GM12878 (cell line): Measurements from ENCODE around the gene ENO2.
"Not testable (repeated sequence)": the region's sequence is repeated elsewhere in the genome, so short reads cannot be mapped to it uniquely, and the experiment has no call there.

Source experiments
- CTCF ChIP-seq, 3 experiments: IDR thresholded peaks in 2 of 3; conservative IDR thresholded peaks in 1 of 3; 2 replicates each; pipeline ENCODE4 v1.5.1; 2011; ENCODE audit warnings: low read depth in 3 of 3, low read length in 3 of 3, mild to moderate bottlenecking in 3 of 3, control low read depth in 2 of 3, moderate library complexity in 2 of 3, inconsistent platforms in 1 of 3, mixed read lengths in 1 of 3; ENCODE audit not compliant: control insufficient read depth in 2 of 3, insufficient read depth in 1 of 3; ENCODE audit errors: extremely low read depth in 1 of 3
- ELK1 ChIP-seq: IDR thresholded peaks from 2 replicates; pipeline ENCODE4 v1.6.1; 2012; ENCODE audit warnings: low read depth, low read length, improper control_type of control experiment
- HDAC2 ChIP-seq: fragments of 200-600 bp; sonication (generic); IDR thresholded peaks from 2 replicates; pipeline ENCODE4 v1.6.1; 2017
- JUND ChIP-seq: IDR thresholded peaks from 2 replicates; pipeline ENCODE4 v1.6.1; 2012; ENCODE audit warnings: low read depth, mild to moderate bottlenecking, low read length, improper control_type of control experiment, moderate library complexity
- PKNOX1 ChIP-seq: fragments of 450-650 bp; IDR thresholded peaks from 2 replicates; pipeline ENCODE4 v1.6.1; 2016; ENCODE audit warnings: mild to moderate bottlenecking
- POLR2A ChIP-seq: IDR thresholded peaks from 2 replicates; pipeline ENCODE4 v1.6.1; 2011; ENCODE audit warnings: low read depth, mild to moderate bottlenecking, low read length
- SMC3 ChIP-seq: IDR thresholded peaks from 2 replicates; pipeline ENCODE4 v1.6.1; 2011; ENCODE audit warnings: low read length, improper control_type of control experiment, borderline replicate concordance
- ZBTB33 ChIP-seq: fragments of 450-650 bp; IDR thresholded peaks from 2 replicates; pipeline ENCODE4 v1.6.1; 2017; ENCODE audit warnings: mild to moderate bottlenecking

- TF ChIP-seq POLR2A; ELK1; SMC3; ZBTB33; PKNOX1; JUND; HDAC2; CTCF (IDR thresholded peaks at IDR 0.05 in 2 of 3, conservative IDR thresholded peaks at IDR 0.05 in 1 of 3; ENCODE audit: control insufficient read depth in 2 of 3, extremely low read depth in 1 of 3, insufficient read depth in 1 of 3, low read depth in 3 of 3, low read length in 3 of 3): not testable (repeated sequence)
Measured at GRCh38 chr12:6886206-6886999, 28.0 kb upstream of the ENO2 start.
